Embryonic facial prominence (tissue), 1 donor: ENCODE data around the gene OR1K1.
"Not testable (repeated sequence)": the region's sequence is repeated elsewhere in the genome, so short reads cannot be mapped to it uniquely, and the experiment has no call there.

Experiments used
- DNase-seq: peaks from one replicate; pipeline ENCODE4 v3.0.0-alpha.2; 2016; ENCODE audit errors: extremely low spot score

OR1K1 gene

GRCh38 chr9:122812736-122813135, 12.8 kb downstream of the OR1K1 start:
- no peak for DNase-seq

- no peak for DNase-seq
Observed at GRCh38 chr9:122814545-122814944, 14.6 kb downstream of the OR1K1 start.

DNA sequence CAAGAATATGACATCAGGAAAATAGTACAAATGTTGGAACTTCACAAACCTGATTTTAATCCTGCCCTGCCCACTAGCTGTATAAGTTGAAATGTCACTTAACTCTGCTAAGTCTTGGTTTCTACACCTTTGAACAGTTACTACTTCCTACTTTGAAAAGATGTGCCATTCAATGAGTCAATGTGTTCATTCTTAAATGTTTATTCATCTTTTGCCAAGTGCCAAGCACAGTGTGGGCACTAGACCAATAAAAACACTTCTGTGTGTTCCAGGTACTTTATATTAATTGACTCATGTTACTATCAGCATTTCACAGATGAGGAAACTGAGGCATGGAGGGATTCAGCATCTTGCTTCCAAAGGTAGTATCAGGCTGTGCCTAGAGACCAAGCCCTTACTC, 15.6 kb downstream of the OR1K1 start:
- DNase-seq, result no peak

GRCh38 chr9:122816163-122816867, 16.4 kb downstream of the OR1K1 start:
- DNase-seq, result no peak

DNA sequence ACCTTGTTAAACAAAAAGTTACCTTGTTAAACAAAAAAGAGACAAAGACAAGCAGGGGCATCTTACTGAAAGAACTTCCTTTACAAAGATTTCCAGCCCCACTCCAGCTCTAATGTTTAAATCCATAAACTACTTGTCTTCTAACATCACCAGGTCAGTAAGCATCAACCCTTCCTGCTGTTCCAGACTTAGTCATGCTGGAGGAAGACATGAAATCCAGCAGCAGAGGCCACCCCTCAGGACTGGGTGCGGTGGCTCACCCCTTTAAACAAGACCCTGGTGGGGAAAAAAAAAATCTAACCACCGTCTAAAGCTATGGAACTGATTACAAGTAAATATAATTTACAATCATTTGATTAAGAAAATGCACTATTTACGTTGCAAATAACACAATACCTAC, 19.4 kb downstream of the OR1K1 start:
- no peak for DNase-seq

DNA sequence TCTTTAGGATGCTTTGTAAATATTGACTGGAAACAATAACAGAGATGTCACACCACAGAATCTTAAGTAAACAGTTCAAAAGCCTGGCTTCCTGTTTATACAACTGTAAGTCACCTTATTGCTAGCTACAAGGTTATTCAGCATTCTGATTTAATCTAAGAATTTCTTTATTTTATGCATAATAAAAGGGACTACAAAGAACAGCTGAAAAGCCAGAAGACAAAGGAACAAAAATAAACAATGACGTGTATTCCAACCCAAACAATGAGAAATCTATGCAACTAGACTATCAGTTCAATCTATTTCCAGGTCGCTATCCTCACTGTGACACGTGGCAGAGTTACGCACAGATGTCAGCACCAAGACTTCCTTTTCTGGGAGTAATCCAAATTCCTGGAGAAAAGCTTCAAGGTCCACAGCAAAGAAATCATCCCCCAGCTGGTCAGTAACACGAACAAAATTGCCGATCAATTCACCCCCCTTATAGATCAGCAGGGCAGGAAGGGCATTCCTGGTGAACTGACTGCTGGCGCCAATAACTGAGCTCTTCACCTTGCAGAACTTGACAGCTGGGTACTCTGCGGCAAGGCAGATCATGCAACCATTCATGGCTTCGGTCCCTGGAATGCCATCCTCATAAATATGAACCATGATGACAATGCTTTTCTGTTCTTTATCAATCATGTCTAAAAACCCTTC, 20.0 kb downstream of the OR1K1 start:
- DNase-seq, result no peak

- DNase-seq, result no peak
Observed at GRCh38 chr9:122820490-122820845, 20.5 kb downstream of the OR1K1 start.

GRCh38 chr9:122821278-122821943, 21.5 kb downstream of the OR1K1 start:
- no peak for DNase-seq

GRCh38 chr9:122822056-122822455, 22.1 kb downstream of the OR1K1 start:
- DNase-seq, result no peak

- DNase-seq, result no peak
Observed at GRCh38 chr9:122822938-122823337, 23.0 kb downstream of the OR1K1 start.

GRCh38 chr9:122827761-122828093, 27.8 kb downstream of the OR1K1 start:
- DNase-seq, result no peak

DNA sequence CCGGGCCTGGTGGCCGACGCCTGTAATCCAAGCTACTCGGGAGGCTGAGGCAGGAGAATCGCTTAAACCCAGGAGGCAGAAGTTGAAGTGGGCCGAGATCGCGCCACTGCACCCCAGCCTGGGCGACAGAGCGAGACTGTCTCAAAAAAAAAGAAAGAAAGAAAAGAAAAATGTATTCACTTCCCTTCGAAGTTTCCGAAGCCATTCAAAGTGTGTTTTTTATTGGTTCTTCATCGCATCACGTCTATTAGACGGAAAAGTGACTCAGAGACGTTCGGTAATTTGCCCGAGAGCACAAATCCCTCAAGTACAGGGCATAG, 29.0 kb downstream of the OR1K1 start:
- not testable (repeated sequence) for DNase-seq

DNA sequence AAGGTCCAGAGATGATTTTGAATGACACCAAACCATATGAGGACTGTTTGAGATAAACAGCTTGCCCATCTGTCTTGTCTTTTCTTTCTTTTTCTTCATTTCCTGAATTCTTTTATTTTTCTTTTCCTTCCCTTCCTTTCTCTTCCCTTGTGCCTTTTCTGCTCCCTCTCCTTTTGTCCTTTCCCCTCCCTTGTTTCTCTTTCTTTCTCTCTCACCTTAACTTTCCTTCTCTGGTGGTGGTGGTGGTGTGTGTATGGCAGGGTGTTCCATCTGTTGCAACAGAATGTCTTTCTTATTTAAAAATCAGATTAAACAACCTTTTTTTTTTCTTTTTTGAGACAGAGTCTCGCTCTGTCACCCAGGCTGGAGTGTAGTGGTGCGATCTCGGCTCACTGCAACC, 32.3 kb downstream of the OR1K1 start:
- no peak for DNase-seq

DNA sequence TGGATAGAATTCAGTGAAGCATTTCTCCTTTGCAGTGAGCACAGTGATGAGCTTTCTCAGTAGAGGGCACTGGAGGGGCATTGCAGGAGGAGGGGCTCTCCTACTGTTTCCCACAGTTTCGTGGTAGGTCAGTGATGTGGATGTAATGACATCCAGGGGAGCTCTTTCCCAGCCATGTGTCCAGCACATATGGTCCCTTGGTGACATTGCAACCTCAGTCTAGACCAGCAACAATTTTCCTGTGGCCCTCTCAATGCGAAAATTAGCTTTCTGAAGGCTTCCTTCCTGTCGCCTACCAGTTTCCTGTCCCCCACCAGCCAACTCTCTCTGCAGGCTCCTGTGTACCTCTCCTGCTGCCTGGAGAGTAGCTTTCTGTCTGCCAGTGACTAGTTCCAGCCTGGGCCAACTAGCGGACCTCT, 35.4 kb downstream of the OR1K1 start:
- no peak for DNase-seq

- DNase-seq, result no peak
Observed at GRCh38 chr9:122837266-122837850, 37.4 kb downstream of the OR1K1 start.

DNA sequence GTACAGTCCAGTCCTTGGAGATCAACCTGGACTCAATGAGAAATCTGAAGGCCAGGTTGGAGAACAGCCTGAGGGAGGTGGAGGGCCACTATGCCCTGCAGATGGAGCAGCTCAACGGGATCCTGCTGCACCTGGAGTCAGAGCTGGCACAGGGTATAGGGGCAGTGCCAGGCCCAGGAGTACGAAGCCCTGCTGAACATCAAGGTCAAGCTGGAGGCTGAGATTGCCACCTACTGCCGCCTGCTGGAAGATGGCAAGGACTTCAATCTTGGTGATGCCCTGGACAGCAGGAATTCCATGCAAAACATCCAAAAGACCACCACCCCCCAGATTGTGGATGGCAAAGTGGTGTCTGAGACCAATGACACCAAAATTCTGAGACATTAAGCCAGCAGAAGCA, 38.5 kb downstream of the OR1K1 start:
- not testable (repeated sequence) for DNase-seq

DNA sequence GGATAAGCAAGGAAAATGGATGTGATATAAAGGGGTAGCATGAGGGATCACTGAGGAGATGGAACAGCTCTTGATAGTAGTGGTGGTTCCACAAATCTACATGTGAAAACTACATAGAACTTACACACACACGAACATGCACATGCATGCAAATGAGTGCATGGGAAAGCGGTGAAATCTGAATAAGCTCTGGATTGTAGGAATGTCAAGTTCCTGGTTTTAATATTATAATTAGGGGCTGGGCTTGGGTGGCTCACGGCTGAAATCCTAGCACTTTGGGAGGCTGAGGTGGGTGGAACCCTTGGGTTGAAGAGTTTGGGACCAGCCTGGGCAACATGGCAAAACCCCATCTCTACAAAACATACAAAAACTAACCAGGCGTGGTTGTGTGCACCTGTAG, 41.6 kb downstream of the OR1K1 start:
- DNase-seq, result no peak

DNA sequence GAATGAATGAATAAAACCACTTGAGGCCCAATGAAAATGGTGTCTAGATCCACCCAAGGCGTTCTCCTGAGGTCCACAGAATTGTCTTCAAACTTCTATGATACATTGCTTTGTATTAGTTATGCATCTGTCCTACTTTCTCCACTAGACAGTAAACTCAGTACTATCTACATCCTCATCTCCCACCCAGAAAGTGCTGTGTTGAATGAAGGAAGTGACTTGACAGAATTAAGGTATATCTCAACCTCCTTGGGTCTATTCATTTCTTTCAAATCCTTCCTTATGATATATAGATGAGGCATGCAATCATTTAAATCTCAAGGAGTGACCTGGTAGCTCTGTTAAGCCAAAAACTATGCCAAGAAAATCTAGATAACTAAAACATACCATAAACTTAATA, 44.2 kb downstream of the OR1K1 start:
- DNase-seq, result no peak

DNA sequence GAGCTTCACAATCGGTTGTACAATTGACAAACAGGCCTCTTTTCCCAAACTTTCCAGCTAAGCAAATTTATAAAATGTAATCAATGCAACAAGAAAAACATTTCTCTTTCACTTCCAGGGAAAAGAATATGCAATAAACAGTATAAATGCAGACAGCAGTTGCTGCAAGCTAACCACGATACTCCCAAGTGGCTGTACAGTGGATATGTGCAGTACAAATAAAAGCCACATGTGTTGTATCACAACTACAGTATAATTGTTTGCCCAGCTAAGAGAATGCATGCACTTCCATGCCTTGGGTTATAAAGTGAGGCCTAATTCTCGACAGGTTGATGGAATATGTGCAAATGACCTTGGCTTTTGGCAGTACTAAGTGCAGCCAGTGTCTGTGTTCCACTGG, 45.2 kb downstream of the OR1K1 start:
- no peak for DNase-seq

- no peak for DNase-seq
Observed at GRCh38 chr9:122846371-122846940, 46.5 kb downstream of the OR1K1 start.

GRCh38 chr9:122848256-122848943, 48.5 kb downstream of the OR1K1 start:
- no peak for DNase-seq
